Measurements from ENCODE around the gene TMEM130.

TMEM130 gene

GRCh38 chr7:98841179-98841997, 28.4 kb downstream of the TMEM130 start:
- Histone ChIP-seq H3K4me1 (ENCODE audit: control insufficient read depth, insufficient read depth, low read length) (peaks cover 15% of the 10 kb centered on the region), H3K9me3 (ENCODE audit: control insufficient read depth, low read length) (no peaks in the 10 kb centered on the region), H3K36me3 (ENCODE audit: control insufficient read depth, insufficient read depth, low read length, severe bottlenecking) (no peaks in the 10 kb centered on the region), H3K9ac (ENCODE audit: low read length) (no peak overlapping the region), H3K4me3 (ENCODE audit: low read length) (no peak overlapping the region), H3K27me3 (replicated peaks; ENCODE audit: control insufficient read depth, insufficient read depth, low read length) (peaks cover 7% of the 10 kb centered on the region)
- peak; percentile 75 for DNase-seq (ENCODE audit: low read depth)

GRCh38 chr7:98840722-98841121, 29.1 kb downstream of the TMEM130 start:
- H3K9me3 ChIP-seq (ENCODE audit: control insufficient read depth, low read length) = no peaks in the 10 kb centered on the region
- H3K9ac ChIP-seq (ENCODE audit: low read length) = no peak overlapping the region
- H3K4me1 ChIP-seq (ENCODE audit: control insufficient read depth, insufficient read depth, low read length) = peaks cover 15% of the 10 kb centered on the region
- peaks cover 11% of the 10 kb centered on the region for H3K27me3 ChIP-seq (replicated peaks; ENCODE audit: control insufficient read depth, insufficient read depth, low read length)
- H3K4me3 ChIP-seq (ENCODE audit: low read length) = no peak overlapping the region
- no peak for DNase-seq (ENCODE audit: low read depth)
- H3K36me3 ChIP-seq (ENCODE audit: control insufficient read depth, insufficient read depth, low read length, severe bottlenecking) = no peaks in the 10 kb centered on the region

- no peak overlapping the region for H3K9ac ChIP-seq (ENCODE audit: low read length)
- peaks cover 15% of the 10 kb centered on the region for H3K4me1 ChIP-seq (ENCODE audit: control insufficient read depth, insufficient read depth, low read length)
- peaks cover 14% of the 10 kb centered on the region for H3K27me3 ChIP-seq (replicated peaks; ENCODE audit: control insufficient read depth, insufficient read depth, low read length)
- no peak for DNase-seq (ENCODE audit: low read depth)
- H3K4me3 ChIP-seq (ENCODE audit: low read length) = no peak overlapping the region
- no peaks in the 10 kb centered on the region for H3K36me3 ChIP-seq (ENCODE audit: control insufficient read depth, insufficient read depth, low read length, severe bottlenecking)
- no peaks in the 10 kb centered on the region for H3K9me3 ChIP-seq (ENCODE audit: control insufficient read depth, low read length)
These were observed 29.7 kb downstream of the TMEM130 start for GRCh38 chr7:98840096-98840495.

GRCh38 chr7:98837630-98837972, 32.2 kb downstream of the TMEM130 start:
- peaks cover 15% of the 10 kb centered on the region for H3K4me1 ChIP-seq (ENCODE audit: control insufficient read depth, insufficient read depth, low read length)
- no peak overlapping the region for H3K4me3 ChIP-seq (ENCODE audit: low read length)
- no peak overlapping the region for H3K9ac ChIP-seq (ENCODE audit: low read length)
- DNase-seq (ENCODE audit: low read depth) = no peak
- H3K27me3 ChIP-seq (replicated peaks; ENCODE audit: control insufficient read depth, insufficient read depth, low read length) = peaks cover 30% of the 10 kb centered on the region
- no peaks in the 10 kb centered on the region for H3K9me3 ChIP-seq (ENCODE audit: control insufficient read depth, low read length)
- no peaks in the 10 kb centered on the region for H3K36me3 ChIP-seq (ENCODE audit: control insufficient read depth, insufficient read depth, low read length, severe bottlenecking)

GRCh38 chr7:98836811-98837629, 32.8 kb downstream of the TMEM130 start:
- Histone ChIP-seq H3K36me3 (ENCODE audit: control insufficient read depth, insufficient read depth, low read length, severe bottlenecking) (no peaks in the 10 kb centered on the region), H3K4me3 (ENCODE audit: low read length) (no peak overlapping the region), H3K9ac (ENCODE audit: low read length) (no peak overlapping the region), H3K4me1 (ENCODE audit: control insufficient read depth, insufficient read depth, low read length) (peaks cover 15% of the 10 kb centered on the region), H3K27me3 (replicated peaks; ENCODE audit: control insufficient read depth, insufficient read depth, low read length) (peaks cover 30% of the 10 kb centered on the region), H3K9me3 (ENCODE audit: control insufficient read depth, low read length) (no peaks in the 10 kb centered on the region)
- DNase-seq (ENCODE audit: low read depth) = peak; percentile 34

- DNase-seq (ENCODE audit: low read depth) = no peak
- H3K9me3 ChIP-seq (ENCODE audit: control insufficient read depth, low read length) = no peaks in the 10 kb centered on the region
These were observed 34.9 kb downstream of the TMEM130 start for GRCh38 chr7:98834949-98835348.

GRCh38 chr7:98833022-98833421, 36.8 kb downstream of the TMEM130 start:
- Histone ChIP-seq H3K4me3 (ENCODE audit: low read length) (no peak overlapping the region), H3K4me1 (ENCODE audit: control insufficient read depth, insufficient read depth, low read length) (no peaks in the 10 kb centered on the region), H3K9ac (ENCODE audit: low read length) (no peak overlapping the region), H3K36me3 (ENCODE audit: control insufficient read depth, insufficient read depth, low read length, severe bottlenecking) (no peaks in the 10 kb centered on the region), H3K9me3 (ENCODE audit: control insufficient read depth, low read length) (no peaks in the 10 kb centered on the region), H3K27me3 (replicated peaks; ENCODE audit: control insufficient read depth, insufficient read depth, low read length) (peaks cover 41% of the 10 kb centered on the region)
- no peak for DNase-seq (ENCODE audit: low read depth)

More at GRCh38 chr7:98834949-98835348, 34.9 kb downstream of the TMEM130 start:
- no peaks in the 10 kb centered on the region for H3K4me1 ChIP-seq (ENCODE audit: control insufficient read depth, insufficient read depth, low read length)
- H3K27me3 ChIP-seq (replicated peaks; ENCODE audit: control insufficient read depth, insufficient read depth, low read length) = peaks cover 30% of the 10 kb centered on the region
- no peaks in the 10 kb centered on the region for H3K36me3 ChIP-seq (ENCODE audit: control insufficient read depth, insufficient read depth, low read length, severe bottlenecking)
- no peak overlapping the region for H3K4me3 ChIP-seq (ENCODE audit: low read length)
- H3K9ac ChIP-seq (ENCODE audit: low read length) = no peak overlapping the region

- DNase-seq (ENCODE audit: low read depth) = peak; percentile 41
- peaks cover 41% of the 10 kb centered on the region for H3K27me3 ChIP-seq (replicated peaks; ENCODE audit: control insufficient read depth, insufficient read depth, low read length)
These were observed 38.1 kb downstream of the TMEM130 start for GRCh38 chr7:98831641-98832221.

GRCh38 chr7:98830972-98831548, 38.8 kb downstream of the TMEM130 start:
- DNase-seq (ENCODE audit: low read depth) = no peak
- H3K9ac ChIP-seq (ENCODE audit: low read length) = no peak overlapping the region
- no peak overlapping the region for H3K4me3 ChIP-seq (ENCODE audit: low read length)
- H3K36me3 ChIP-seq (ENCODE audit: control insufficient read depth, insufficient read depth, low read length, severe bottlenecking) = no peaks in the 10 kb centered on the region
- no peaks in the 10 kb centered on the region for H3K9me3 ChIP-seq (ENCODE audit: control insufficient read depth, low read length)
- H3K27me3 ChIP-seq (replicated peaks; ENCODE audit: control insufficient read depth, insufficient read depth, low read length) = peaks cover 41% of the 10 kb centered on the region
- H3K4me1 ChIP-seq (ENCODE audit: control insufficient read depth, insufficient read depth, low read length) = peaks cover 6% of the 10 kb centered on the region

More at GRCh38 chr7:98831641-98832221, 38.1 kb downstream of the TMEM130 start:
- Histone ChIP-seq H3K4me1 (ENCODE audit: control insufficient read depth, insufficient read depth, low read length) (peaks cover 3% of the 10 kb centered on the region), H3K36me3 (ENCODE audit: control insufficient read depth, insufficient read depth, low read length, severe bottlenecking) (no peaks in the 10 kb centered on the region), H3K9me3 (ENCODE audit: control insufficient read depth, low read length) (no peaks in the 10 kb centered on the region), H3K4me3 (ENCODE audit: low read length) (no peak overlapping the region), H3K9ac (ENCODE audit: low read length) (no peak overlapping the region)

GRCh38 chr7:98828368-98828767, 41.4 kb downstream of the TMEM130 start:
- Histone ChIP-seq H3K36me3 (ENCODE audit: control insufficient read depth, insufficient read depth, low read length, severe bottlenecking) (no peaks in the 10 kb centered on the region), H3K9ac (ENCODE audit: low read length) (no peak overlapping the region), H3K4me3 (ENCODE audit: low read length) (no peak overlapping the region), H3K27me3 (replicated peaks; ENCODE audit: control insufficient read depth, insufficient read depth, low read length) (peaks cover 21% of the 10 kb centered on the region), H3K4me1 (ENCODE audit: control insufficient read depth, insufficient read depth, low read length) (peaks cover 6% of the 10 kb centered on the region), H3K9me3 (ENCODE audit: control insufficient read depth, low read length) (peaks cover 8% of the 10 kb centered on the region)
- DNase-seq (ENCODE audit: low read depth) = no peak

- Histone ChIP-seq H3K9me3 (ENCODE audit: control insufficient read depth, low read length) (peaks cover 8% of the 10 kb centered on the region), H3K4me3 (ENCODE audit: low read length) (no peak overlapping the region), H3K36me3 (ENCODE audit: control insufficient read depth, insufficient read depth, low read length, severe bottlenecking) (no peaks in the 10 kb centered on the region), H3K9ac (ENCODE audit: low read length) (no peak overlapping the region), H3K4me1 (ENCODE audit: control insufficient read depth, insufficient read depth, low read length) (peaks cover 12% of the 10 kb centered on the region), H3K27me3 (replicated peaks; ENCODE audit: control insufficient read depth, insufficient read depth, low read length) (peaks cover 18% of the 10 kb centered on the region)
- no peak for DNase-seq (ENCODE audit: low read depth)
These were observed 42.6 kb downstream of the TMEM130 start for GRCh38 chr7:98827258-98827657.

All from adipocyte (in vitro differentiated cells).